Activated naive CD8-positive, alpha-beta T cell treated with anti-CD3 and anti-CD28 coated beads, Interleukin-2, amount 50 U/mL, for 16 hours (primary cell): ENCODE data around the gene MAGI2.

Experiments used
- DNase-seq: peaks from one replicate; pipeline ENCODE4 v3.0.0-alpha.2; 2020; ENCODE audit warnings: low read depth, low spot score

The MAGI2 gene

GRCh38 chr7:78184299-78184698 is 1269.2 kb downstream of the MAGI2 start:
- no peak for DNase-seq

- DNase-seq: no peak
Observed at GRCh38 chr7:78179827-78180477, 1273.5 kb downstream of the MAGI2 start.

GRCh38 chr7:78179211-78179610 is 1274.3 kb downstream of the MAGI2 start:
- DNase-seq: no peak

DNA sequence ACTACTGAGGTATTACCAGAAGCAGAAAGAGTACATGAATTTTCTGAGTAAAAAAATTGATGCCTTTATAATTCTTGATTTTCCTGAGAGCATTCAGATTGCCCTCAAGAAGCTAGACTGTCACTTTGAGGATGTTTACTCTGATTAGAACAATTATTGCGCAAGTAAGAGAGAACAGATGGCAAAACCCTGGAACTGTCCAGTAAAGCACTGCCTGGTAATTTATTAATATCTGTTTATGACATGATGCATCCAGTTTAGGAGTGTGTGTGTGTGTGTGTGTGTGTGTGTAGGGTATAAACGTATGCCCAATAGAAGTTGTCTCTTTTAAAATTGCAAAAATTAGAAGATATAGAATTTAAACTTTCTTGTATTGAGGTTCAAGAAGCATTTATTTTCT is 1275.1 kb downstream of the MAGI2 start:
- no peak for DNase-seq

GRCh38 chr7:78176171-78176570 is 1277.3 kb downstream of the MAGI2 start:
- no peak for DNase-seq

DNA sequence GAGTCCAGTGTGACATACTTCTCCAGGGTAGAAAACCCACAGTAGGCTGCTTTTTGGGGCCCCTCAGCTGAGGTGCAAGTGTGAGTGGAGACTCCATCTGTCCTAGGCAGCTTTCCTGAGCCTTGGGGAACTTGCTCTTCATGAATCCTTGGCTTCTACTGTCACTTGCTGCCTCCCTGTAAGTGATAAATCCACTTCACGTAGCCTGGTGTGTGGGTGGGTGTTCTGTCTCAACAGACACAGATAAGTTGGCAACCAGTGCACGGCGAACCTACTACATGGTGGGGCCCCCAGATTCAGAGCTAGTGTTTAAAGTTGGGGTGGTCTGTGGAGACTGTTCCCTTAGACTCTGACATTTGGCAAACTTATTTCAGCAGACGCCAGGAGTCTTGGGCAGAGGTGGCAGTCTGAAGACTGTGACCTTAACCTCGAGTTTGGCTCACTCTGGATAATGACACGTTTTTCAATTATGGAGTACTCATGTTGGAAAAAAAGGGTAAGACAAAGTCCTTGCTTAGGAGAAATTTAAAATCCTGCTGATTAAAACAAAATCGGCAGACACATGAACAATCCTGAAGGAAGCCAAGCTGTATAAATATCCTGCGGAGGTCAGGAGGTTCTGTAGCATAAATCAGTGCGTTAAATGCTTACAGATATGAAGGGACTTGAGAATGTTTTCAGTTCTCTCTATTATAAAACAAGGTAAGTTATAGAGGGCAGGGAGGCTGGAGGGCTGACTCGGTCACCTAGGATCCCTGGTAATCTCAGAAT is 1278.0 kb downstream of the MAGI2 start:
- no peak for DNase-seq

DNA sequence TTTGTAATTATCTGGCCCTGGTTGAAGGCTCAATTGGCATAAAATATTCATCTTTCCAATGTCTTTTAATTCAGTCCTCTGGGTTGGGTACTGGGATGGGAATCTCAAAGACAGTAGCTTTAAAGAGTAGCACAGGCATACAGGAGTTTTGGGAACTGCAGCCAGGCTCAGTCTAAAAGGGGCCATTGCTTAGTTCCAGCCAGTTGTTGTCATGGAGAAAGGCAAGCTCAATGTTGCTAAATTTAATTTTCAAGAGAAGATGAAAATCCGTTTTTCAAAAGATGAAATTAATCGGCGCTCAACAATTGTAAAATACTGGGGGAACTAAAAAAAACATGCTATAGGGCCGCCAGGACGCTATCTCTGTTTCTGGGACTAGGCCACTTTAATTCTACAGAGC is 1279.8 kb downstream of the MAGI2 start:
- no peak for DNase-seq

DNA sequence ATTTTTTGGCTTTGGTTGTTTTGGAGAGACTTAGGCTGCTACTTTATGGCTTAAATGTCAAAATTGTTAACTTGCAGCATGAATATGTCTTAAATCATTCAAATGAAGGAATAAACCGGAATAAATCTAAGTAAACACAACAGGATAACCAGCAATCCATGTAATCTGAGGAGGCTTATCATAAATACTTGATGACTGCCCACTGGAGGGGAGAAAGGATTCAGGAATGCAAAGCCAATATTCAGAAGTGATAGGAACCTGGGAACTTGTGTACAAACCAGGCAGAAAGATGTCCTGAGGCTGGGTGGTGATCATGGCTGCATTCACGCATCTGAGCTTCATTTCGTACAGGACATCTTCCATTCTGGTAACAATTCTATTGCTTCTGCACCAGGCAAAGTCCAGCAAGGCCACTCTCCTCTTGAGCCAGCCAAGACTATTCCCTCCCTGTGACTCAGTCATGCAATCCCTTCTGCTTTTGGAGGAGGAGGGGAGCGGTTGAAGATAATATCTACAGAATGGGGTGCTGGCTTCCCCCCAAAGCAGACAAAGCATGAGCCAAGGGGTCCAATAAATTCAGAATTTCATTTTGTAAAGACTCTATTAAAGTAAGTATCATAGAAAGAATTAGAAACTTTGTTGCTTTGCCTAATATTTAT is 1280.4 kb downstream of the MAGI2 start:
- DNase-seq: no peak

DNA sequence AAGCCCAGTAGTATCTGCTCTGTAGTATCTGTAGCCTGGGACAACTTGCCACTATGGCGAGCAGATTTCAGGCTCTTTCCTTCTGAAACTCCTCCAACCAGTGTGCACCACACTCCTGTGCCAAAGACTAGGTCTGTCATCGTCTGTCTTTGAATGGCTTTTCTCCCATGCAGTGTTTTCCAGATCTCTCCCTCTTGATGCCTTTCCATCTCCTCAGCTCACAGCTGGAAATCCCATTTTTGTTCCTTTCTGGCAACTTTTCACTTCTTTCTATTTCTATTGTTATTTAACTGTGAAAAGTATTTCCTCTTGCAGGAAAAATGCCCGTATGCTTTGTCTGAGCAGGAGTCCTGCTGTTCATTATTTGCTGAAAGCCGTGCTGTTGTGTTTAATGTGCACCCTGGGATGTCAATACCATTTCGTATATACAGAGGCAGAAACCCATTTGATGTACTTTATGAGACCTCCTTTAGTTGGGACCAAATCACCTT is 1281.2 kb downstream of the MAGI2 start:
- DNase-seq: no peak

DNA sequence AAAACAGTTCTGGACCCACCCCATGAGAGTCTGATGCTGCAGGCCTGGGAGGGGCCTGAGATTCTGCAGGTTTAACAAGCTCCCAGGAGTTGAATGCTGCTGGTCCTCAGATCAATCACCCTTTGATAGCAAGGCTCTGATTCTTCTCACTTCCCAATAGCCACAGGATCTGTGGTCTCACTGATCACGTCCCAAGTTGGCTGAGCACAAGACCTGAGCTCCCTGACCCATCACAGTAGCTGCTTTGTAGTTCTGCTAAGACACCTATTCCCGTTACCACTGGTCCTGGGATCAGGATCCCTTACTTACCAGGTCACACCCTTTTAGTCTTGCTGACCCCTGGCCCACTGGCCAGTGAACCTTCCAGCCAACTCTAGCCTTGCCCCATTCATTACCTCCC is 1282.1 kb downstream of the MAGI2 start:
- no peak for DNase-seq

DNA sequence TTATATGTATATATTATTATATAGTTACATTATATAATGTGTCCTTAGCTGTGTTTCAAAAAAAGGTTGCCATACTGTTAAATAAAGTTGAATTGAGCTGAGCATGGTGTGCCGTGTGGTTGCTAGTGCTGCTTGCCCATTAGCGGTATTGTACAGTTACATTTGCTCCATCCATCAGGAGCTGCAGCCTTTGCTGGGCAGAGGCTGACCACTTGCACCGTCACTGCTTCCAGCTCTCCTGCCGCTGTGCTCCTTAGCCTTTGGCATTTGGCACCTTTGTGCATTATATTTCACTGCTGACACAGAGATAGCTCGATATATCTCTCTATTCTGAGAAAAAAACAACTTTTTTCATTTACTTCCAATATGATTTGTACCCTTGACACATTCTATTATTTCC is 1282.7 kb downstream of the MAGI2 start:
- no peak for DNase-seq

DNA sequence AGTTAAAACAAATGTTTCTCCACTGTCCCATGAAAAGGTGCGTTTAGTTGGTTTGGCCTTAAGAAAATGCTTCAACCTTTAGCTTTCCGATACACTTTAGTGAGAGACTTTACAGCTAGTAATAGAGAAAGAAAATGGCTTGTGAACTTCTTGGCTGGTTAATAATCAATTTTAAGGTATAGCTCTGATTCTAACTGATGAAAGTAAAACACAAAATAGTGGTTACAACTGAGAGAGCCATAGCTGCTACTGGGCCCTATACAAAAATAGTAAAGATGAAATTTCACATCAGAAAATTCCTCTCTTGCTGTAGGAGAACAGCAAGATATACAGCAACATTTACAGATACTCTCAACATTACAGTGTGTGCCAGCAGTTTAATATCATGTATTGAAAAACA is 1283.5 kb downstream of the MAGI2 start:
- DNase-seq: no peak

DNA sequence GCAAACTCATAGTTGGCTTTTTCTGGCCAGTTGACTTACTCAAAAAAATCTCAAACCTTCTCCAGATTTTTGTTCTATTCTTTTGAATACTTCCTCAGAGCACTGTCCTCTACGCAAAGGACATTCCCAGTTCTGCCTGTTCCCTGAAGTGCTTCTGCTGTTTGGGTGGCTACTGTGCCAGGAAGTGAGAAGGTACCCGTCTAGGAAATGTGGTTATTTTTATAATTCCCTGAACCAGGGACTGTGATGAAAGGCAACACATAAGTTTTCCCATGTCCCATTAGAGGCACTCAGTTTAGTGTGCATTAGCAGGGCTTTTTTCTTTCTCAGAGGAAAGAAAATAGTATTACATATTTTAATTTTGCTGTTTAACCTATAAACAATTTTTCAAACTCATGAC is 1284.6 kb downstream of the MAGI2 start:
- no peak for DNase-seq

- DNase-seq: no peak
Observed at GRCh38 chr7:78167860-78168259, 1285.6 kb downstream of the MAGI2 start.

DNA sequence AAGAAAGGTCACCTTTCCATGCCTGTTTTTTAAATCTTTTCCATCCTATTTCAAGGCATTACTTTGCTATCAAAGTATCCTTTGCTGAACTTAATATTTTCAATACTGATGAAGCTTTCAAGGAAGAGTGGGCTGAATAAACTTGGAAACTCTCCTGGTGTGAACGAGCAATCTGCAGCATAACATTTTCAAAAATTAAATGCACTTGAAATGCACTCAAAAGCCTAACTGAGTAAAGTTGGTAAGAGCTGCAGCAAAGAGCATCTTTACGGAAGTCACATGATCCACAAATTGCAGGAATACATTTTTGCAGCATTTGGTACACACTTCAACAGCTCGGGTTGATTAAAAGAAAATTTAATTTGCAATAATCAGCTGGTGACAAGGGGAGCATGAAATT is 1287.6 kb downstream of the MAGI2 start:
- DNase-seq: no peak

- no peak for DNase-seq
Observed at GRCh38 chr7:78165454-78165853, 1288.0 kb downstream of the MAGI2 start.

GRCh38 chr7:78164459-78164858 is 1289.0 kb downstream of the MAGI2 start:
- DNase-seq: no peak

DNA sequence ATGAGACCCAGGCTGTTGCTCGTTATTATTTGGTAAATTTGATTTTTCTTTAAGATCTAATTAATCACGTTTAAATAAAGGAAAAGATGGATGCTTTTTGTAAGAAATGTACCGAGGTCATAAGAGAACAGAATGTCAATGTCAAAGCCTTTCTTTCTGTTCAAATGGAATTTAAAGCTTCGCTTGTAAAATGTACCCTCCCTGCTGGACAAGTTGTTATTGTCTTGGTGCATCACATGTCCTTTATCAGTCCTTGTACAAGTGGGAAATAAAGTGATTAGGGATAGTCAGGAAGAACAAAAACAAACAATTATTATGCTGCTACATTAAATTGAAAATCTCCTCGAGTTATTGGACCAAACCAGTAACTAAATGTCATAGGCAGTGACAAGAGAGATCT is 1291.7 kb downstream of the MAGI2 start:
- no peak for DNase-seq

- no peak for DNase-seq
Observed at GRCh38 chr7:78159545-78159944, 1293.9 kb downstream of the MAGI2 start.

- DNase-seq: no peak
Observed at GRCh38 chr7:78153285-78153684, 1300.2 kb downstream of the MAGI2 start.

DNA sequence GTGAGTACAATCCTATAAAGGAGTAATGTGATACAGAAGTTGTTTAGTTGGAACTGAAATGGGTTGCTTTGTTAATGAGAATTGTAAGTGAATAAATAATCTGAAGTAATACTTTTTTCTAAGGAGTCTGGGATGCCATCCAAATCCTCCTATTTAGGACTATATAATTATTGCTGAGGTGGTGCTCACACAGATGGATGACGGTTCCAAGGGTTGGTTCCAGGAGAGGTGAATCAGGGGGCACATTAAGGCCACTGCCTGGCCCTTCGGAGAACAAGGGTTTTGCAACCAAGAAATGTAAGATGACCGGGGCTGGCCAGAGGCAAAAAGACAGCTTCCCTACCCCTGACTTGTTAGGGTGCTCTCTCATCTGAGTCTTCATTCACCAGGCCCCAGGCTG is 1302.2 kb downstream of the MAGI2 start:
- no peak for DNase-seq

GRCh38 chr7:78149787-78150186 is 1303.7 kb downstream of the MAGI2 start:
- no peak for DNase-seq
